ENCODE data around the gene FGF12.

FGF12 gene

DNA sequence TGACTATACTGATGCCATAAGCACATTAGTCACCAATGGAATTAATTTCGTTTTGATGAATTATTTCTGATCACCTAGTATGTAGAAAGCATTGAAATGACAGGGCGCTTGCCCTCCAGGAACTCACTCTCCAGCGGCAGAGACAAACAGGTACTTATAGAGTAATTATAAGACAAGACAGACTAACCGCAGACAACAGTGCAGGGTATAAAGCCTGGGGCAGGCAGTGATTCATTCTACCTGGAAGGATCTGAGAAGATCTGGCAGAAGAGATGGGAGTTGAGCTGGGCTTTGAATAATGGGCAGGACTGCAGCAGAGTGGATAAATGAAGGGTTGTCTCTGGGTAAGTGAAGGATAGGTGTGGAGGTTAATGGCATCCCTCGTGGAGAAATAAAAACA lies 331.8 kb downstream of the FGF12 start:
- no peaks in the 10 kb centered on the region for H3F3A ChIP-seq (ENCODE audit: insufficient read depth)
- no peak for TF ChIP-seq EZH2phosphoT487 (conservative IDR thresholded peaks at IDR 0.05; ENCODE audit: low read length)
- no peak for TF ChIP-seq CTCF (IDR thresholded peaks at IDR 0.05; ENCODE audit: insufficient read depth, low read length, poor library complexity, severe bottlenecking)
- H4K20me1 ChIP-seq (ENCODE audit: low read depth, low read length): no peaks in the 10 kb centered on the region
- no peaks in the 10 kb centered on the region for H3K9me3 ChIP-seq (ENCODE audit: insufficient read depth, low read length)
- no peak overlapping the region for H3K4me3 ChIP-seq (ENCODE audit: insufficient read depth, low read length, poor library complexity, severe bottlenecking)
- no peak overlapping the region for H3K4me2 ChIP-seq (ENCODE audit: low read depth, low read length, poor library complexity, severe bottlenecking)
- no peak overlapping the region for H3K9ac ChIP-seq (ENCODE audit: low read length)
- H3K9me2 ChIP-seq (replicated peaks; ENCODE audit: insufficient read depth, low read length): no peaks in the 10 kb centered on the region
- H3K79me2 ChIP-seq (ENCODE audit: insufficient read depth, low read length): no peaks in the 10 kb centered on the region
- H3K27me3 ChIP-seq (ENCODE audit: low read length): no peaks in the 10 kb centered on the region
- no peaks in the 10 kb centered on the region for H3K36me3 ChIP-seq (ENCODE audit: low read length)
- no peak overlapping the region for H2AFZ ChIP-seq (ENCODE audit: low read depth, low read length, severe bottlenecking)
- H3K27ac ChIP-seq (ENCODE audit: low read depth, low read length): no peak overlapping the region

DNA sequence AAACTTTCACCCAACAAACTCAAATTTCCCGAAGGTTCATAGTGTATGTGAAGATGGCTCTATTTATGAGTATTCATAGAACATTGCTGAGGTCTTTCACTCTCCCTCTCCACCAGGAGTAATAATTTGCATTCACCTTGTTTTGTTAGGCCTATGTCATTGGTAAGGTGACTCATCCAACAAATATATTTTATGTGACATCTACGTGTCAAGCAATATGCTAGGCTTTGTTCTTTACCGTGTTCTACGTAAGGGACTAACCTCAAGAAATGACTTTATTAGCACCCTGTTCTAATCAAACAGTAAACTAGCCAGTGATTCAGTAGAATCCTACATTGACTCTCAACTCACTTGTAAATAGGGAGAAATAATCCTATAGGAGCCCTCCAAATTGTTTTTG lies 334.4 kb downstream of the FGF12 start:
- no peak overlapping the region for H3K4me3 ChIP-seq (ENCODE audit: insufficient read depth, low read length, poor library complexity, severe bottlenecking)
- no peak overlapping the region for H3K27ac ChIP-seq (ENCODE audit: low read depth, low read length)
- no peaks in the 10 kb centered on the region for H3F3A ChIP-seq (ENCODE audit: insufficient read depth)
- no peaks in the 10 kb centered on the region for H3K36me3 ChIP-seq (ENCODE audit: low read length)
- H4K20me1 ChIP-seq (ENCODE audit: low read depth, low read length): no peaks in the 10 kb centered on the region
- H3K9me2 ChIP-seq (replicated peaks; ENCODE audit: insufficient read depth, low read length): no peaks in the 10 kb centered on the region
- no peak overlapping the region for H3K4me2 ChIP-seq (ENCODE audit: low read depth, low read length, poor library complexity, severe bottlenecking)
- no peaks in the 10 kb centered on the region for H3K27me3 ChIP-seq (ENCODE audit: low read length)
- H3K79me2 ChIP-seq (ENCODE audit: insufficient read depth, low read length): no peaks in the 10 kb centered on the region
- no peak overlapping the region for H2AFZ ChIP-seq (ENCODE audit: low read depth, low read length, severe bottlenecking)
- no peaks in the 10 kb centered on the region for H3K9me3 ChIP-seq (ENCODE audit: insufficient read depth, low read length)
- no peak for TF ChIP-seq EZH2phosphoT487 (conservative IDR thresholded peaks at IDR 0.05; ENCODE audit: low read length)
- TF ChIP-seq CTCF (IDR thresholded peaks at IDR 0.05; ENCODE audit: insufficient read depth, low read length, poor library complexity, severe bottlenecking): no peak
- no peak overlapping the region for H3K9ac ChIP-seq (ENCODE audit: low read length)

GRCh38 chr3:192382861-192383260 lies 344.5 kb downstream of the FGF12 start:
- Histone ChIP-seq H3K27ac (ENCODE audit: low read depth, low read length) (no peak overlapping the region), H3K4me2 (ENCODE audit: low read depth, low read length, poor library complexity, severe bottlenecking) (no peak overlapping the region)
- TF ChIP-seq CTCF (IDR thresholded peaks at IDR 0.05; ENCODE audit: insufficient read depth, low read length, poor library complexity, severe bottlenecking) (no peak), EZH2phosphoT487 (conservative IDR thresholded peaks at IDR 0.05; ENCODE audit: low read length) (no peak)

More at GRCh38 chr3:192382861-192383260, 344.5 kb downstream of the FGF12 start:
- Histone ChIP-seq H4K20me1 (ENCODE audit: low read depth, low read length) (no peaks in the 10 kb centered on the region), H2AFZ (ENCODE audit: low read depth, low read length, severe bottlenecking) (no peak overlapping the region), H3K36me3 (ENCODE audit: low read length) (no peaks in the 10 kb centered on the region), H3K79me2 (ENCODE audit: insufficient read depth, low read length) (no peaks in the 10 kb centered on the region), H3K27me3 (ENCODE audit: low read length) (no peaks in the 10 kb centered on the region), H3K9ac (ENCODE audit: low read length) (no peak overlapping the region), H3K4me3 (ENCODE audit: insufficient read depth, low read length, poor library complexity, severe bottlenecking) (no peak overlapping the region), H3F3A (ENCODE audit: insufficient read depth) (no peaks in the 10 kb centered on the region), H3K9me3 (ENCODE audit: insufficient read depth, low read length) (no peaks in the 10 kb centered on the region), H3K9me2 (replicated peaks; ENCODE audit: insufficient read depth, low read length) (no peaks in the 10 kb centered on the region)

Measured in SU-DHL-6 (cell line).